H9 (cell line): ENCODE results near the gene CCDC192. TPM values are rescaled to one million over a fixed set of nuclear protein-coding genes. Genes with fewer than 3 reads are reported as not detected.

ENCODE experiments used
- DNase-seq: peaks from one replicate; pipeline ENCODE4 v3.0.0-alpha.2; 2017
- H2AFZ ChIP-seq: one replicate; pipeline ENCODE4 v1.6.1; 2013; ENCODE audit warnings: mild to moderate bottlenecking, low read length, control low read depth, moderate library complexity
- H2AK5ac ChIP-seq: 2 replicates; pipeline ENCODE4 v1.6.1; 2013; ENCODE audit warnings: low read length, control low read depth, mixed read lengths; ENCODE audit not compliant: insufficient read length
- H2BK120ac ChIP-seq: one replicate; pipeline ENCODE4 v1.6.1; 2013; ENCODE audit warnings: low read depth, mild to moderate bottlenecking, low read length, control low read depth, inconsistent platforms; ENCODE audit not compliant: poor library complexity, severe bottlenecking
- H2BK12ac ChIP-seq: 2 replicates; pipeline ENCODE4 v1.6.1; 2013; ENCODE audit warnings: low read length, control low read depth, mixed read lengths, low read depth; ENCODE audit not compliant: insufficient read length
- H2BK15ac ChIP-seq: 2 replicates; pipeline ENCODE4 v1.6.1; 2013; ENCODE audit warnings: low read depth, low read length, control low read depth
- H2BK20ac ChIP-seq: one replicate; pipeline ENCODE4 v1.6.1; 2013; ENCODE audit warnings: low read depth, mild to moderate bottlenecking, low read length, control low read depth, inconsistent platforms; ENCODE audit not compliant: poor library complexity, severe bottlenecking
- H2BK5ac ChIP-seq: 2 replicates; pipeline ENCODE4 v1.6.1; 2013; ENCODE audit warnings: low read length, control low read depth, mixed read lengths; ENCODE audit not compliant: insufficient read length
- H3K14ac ChIP-seq: 2 replicates; pipeline ENCODE4 v1.6.1; 2013; ENCODE audit warnings: low read length, control low read depth; ENCODE audit not compliant: insufficient read depth
- H3K18ac ChIP-seq: 2 replicates; pipeline ENCODE4 v1.6.1; 2013; ENCODE audit warnings: low read depth, mild to moderate bottlenecking, mixed read lengths, low read length, control low read depth; ENCODE audit not compliant: insufficient read length
- H3K23ac ChIP-seq: 2 replicates; pipeline ENCODE4 v1.6.1; 2013; ENCODE audit warnings: low read length, control low read depth, mixed read lengths, low read depth; ENCODE audit not compliant: insufficient read length
- H3K23me2 ChIP-seq: 2 replicates; pipeline ENCODE4 v1.6.1; 2013; ENCODE audit warnings: low read depth, mild to moderate bottlenecking, mixed read lengths, low read length, control low read depth; ENCODE audit not compliant: insufficient read length, poor library complexity, severe bottlenecking
- H3K27ac ChIP-seq: 2 replicates; pipeline ENCODE4 v1.5.1; 2013; ENCODE audit warnings: low read length, control low read depth, mixed read lengths, low read depth; ENCODE audit not compliant: insufficient read length
- H3K27me3 ChIP-seq: 2 replicates; pipeline ENCODE4 v1.6.1; 2013; ENCODE audit warnings: low read length, control low read depth, inconsistent platforms; ENCODE audit not compliant: insufficient read depth
- H3K4ac ChIP-seq: 2 replicates; pipeline ENCODE4 v1.6.1; 2013; ENCODE audit warnings: low read depth, mild to moderate bottlenecking, control low read depth, inconsistent platforms, low read length, moderate library complexity
- H3K4me1 ChIP-seq: 2 replicates; pipeline ENCODE4 v1.6.1; 2013; ENCODE audit warnings: low read length, control low read depth, inconsistent platforms; ENCODE audit not compliant: insufficient read depth
- H3K4me2 ChIP-seq: 2 replicates; pipeline ENCODE4 v1.6.1; 2013; ENCODE audit warnings: low read length, control low read depth, mixed read lengths; ENCODE audit not compliant: insufficient read length, insufficient read depth
- H3K56ac ChIP-seq: 2 replicates; pipeline ENCODE4 v1.6.1; 2013; ENCODE audit warnings: low read depth, mild to moderate bottlenecking, mixed read lengths, low read length, control low read depth; ENCODE audit not compliant: insufficient read length
- H3K79me1 ChIP-seq: 2 replicates; pipeline ENCODE4 v1.6.1; 2013; ENCODE audit warnings: low read depth, mild to moderate bottlenecking, moderate library complexity, low read length, control low read depth, inconsistent platforms; ENCODE audit not compliant: insufficient read depth, poor library complexity, severe bottlenecking
- H3K79me2 ChIP-seq: 2 replicates; pipeline ENCODE4 v1.6.1; 2013; ENCODE audit warnings: low read length, control low read depth, inconsistent platforms; ENCODE audit not compliant: insufficient read depth
- H3K9ac ChIP-seq: 2 replicates; pipeline ENCODE4 v1.6.1; 2013; ENCODE audit warnings: low read length, control low read depth, mixed read lengths; ENCODE audit not compliant: insufficient read length; ENCODE audit errors: extremely low read depth
- H3K9me3 ChIP-seq: one replicate; pipeline ENCODE4 v1.6.1; 2013; ENCODE audit warnings: low read depth, low read length, inconsistent platforms; ENCODE audit not compliant: control insufficient read depth
- H3T11ph ChIP-seq: one replicate; pipeline ENCODE4 v1.6.1; 2013; ENCODE audit warnings: mild to moderate bottlenecking, low read length, control low read depth, inconsistent platforms
- H4K20me1 ChIP-seq: one replicate; pipeline ENCODE4 v1.6.1; 2013; ENCODE audit not compliant: control insufficient read depth, insufficient read length, insufficient read depth
- H4K5ac ChIP-seq: 2 replicates; pipeline ENCODE4 v1.6.1; 2013; ENCODE audit warnings: low read depth, mild to moderate bottlenecking, mixed read lengths, low read length, control low read depth; ENCODE audit not compliant: insufficient read length
- H4K8ac ChIP-seq: replicated peaks from 2 replicates; pipeline ENCODE4 v1.6.1; 2013; ENCODE audit warnings: low read length, control low read depth, mixed read lengths, low read depth; ENCODE audit not compliant: insufficient read length
- H4K91ac ChIP-seq: 2 replicates; pipeline ENCODE4 v1.6.1; 2013; ENCODE audit warnings: low read depth, mild to moderate bottlenecking, moderate library complexity, mixed read lengths, low read length, control low read depth; ENCODE audit not compliant: insufficient read length
- H3K27ac Mint-ChIP-seq, 3 experiments: 2 replicates in 2 of 3; 3 replicates in 1 of 3; pipeline ENCODE4 v1.8.0; 2020 to 2021; ENCODE audit warnings: mixed read lengths in 3 of 3, mild to moderate bottlenecking in 1 of 3, moderate library complexity in 1 of 3
- H3K27me3 Mint-ChIP-seq: 2 replicates; pipeline ENCODE4 v1.8.0; 2021; ENCODE audit warnings: low read depth, mild to moderate bottlenecking, moderate library complexity, mixed read lengths
- H3K36me3 Mint-ChIP-seq, 3 experiments: 2 replicates in 2 of 3; 3 replicates in 1 of 3; pipeline ENCODE4 v1.8.0; 2020 to 2021; ENCODE audit warnings: low read depth in 3 of 3, mixed read lengths in 3 of 3; ENCODE audit not compliant: insufficient read depth in 1 of 3
- H3K4me1 Mint-ChIP-seq, 2 experiments: 2 replicates each; pipeline ENCODE4 v1.8.0; 2020; ENCODE audit warnings: mixed read lengths in 2 of 2
- H3K4me3 Mint-ChIP-seq, 2 experiments: 2 replicates in 1 of 2; 3 replicates in 1 of 2; pipeline ENCODE4 v1.8.0; 2020 to 2021; ENCODE audit warnings: mild to moderate bottlenecking in 2 of 2, mixed read lengths in 2 of 2, moderate library complexity in 1 of 2
- H3K9me3 Mint-ChIP-seq, 2 experiments: 2 replicates in 1 of 2; 3 replicates in 1 of 2; pipeline ENCODE4 v1.8.0; 2020; ENCODE audit warnings: mild to moderate bottlenecking in 2 of 2, mixed read lengths in 2 of 2, moderate library complexity in 1 of 2
- WGBS: extraction: QIAGEN DNeasy Blood & Tissue Kit; methylation state at CpG from one replicate; pipeline ENCODE4 v1.1.7; 2013; ENCODE audit warnings: missing lambda C conversion rate, low lambda C conversion rate, mixed read lengths; ENCODE audit not compliant: insufficient read length; ENCODE audit errors: extremely low coverage; 5-methylcytosine and 5-hydroxymethylcytosine counted together
- total RNA-seq: library from RNA; stranded (reverse); gene quantifications from 2 replicates; pipeline ENCODE4 v1.2.1, GENCODE V29; 2021
- TF ChIP-seq, protein P1 (sequence below): fragments of 200-600 bp; sonication (generic); conservative IDR thresholded peaks from 3 replicates; pipeline ENCODE4 v1.8.0; 2021; ENCODE audit warnings: antibody characterized with exemption, mild to moderate bottlenecking

The CCDC192 gene
- total RNA-seq, 1 experiment from 2014 or later: not detected

DNA sequence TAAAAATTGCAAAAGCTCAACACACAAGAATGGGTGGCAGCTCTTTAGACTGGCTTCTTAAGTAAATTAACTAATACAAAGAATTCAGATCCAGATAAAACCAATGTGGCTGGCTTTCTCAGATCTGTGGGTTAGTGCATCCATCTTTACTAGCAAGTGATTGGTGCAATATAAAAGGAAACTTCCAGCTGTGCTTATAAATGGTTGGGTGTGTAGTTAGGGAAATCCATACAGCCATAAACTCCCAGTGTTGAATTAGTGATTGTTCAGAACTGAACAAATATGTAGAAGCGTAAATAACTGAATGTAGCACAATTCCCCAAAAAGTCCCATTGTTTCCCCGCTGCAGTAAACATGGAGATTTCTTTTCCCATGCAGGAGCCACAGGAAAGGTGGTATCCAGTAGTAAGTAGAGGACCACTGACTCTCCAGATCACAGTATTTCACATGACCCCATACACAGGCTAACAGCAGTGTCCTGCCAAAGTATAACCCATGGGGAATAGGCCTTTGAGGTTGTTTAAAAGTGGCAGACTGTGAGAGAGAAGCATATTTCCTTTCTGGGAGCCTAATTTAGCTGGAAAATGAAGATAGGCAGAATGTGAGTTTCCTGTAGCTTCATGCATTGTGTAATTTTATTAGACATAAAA is 207.2 kb downstream of the CCDC192 start:
- no CpG with 5 or more reads among the region's 2 CpGs for WGBS
- no peaks in the 10 kb centered on the region for H3K27me3 Mint-ChIP-seq

More for the DNA sequence above, 207.2 kb downstream of the CCDC192 start:
- H4K20me1 ChIP-seq: no peaks in the 10 kb centered on the region
- no peak overlapping the region for H3K9ac ChIP-seq
- H3K79me1 ChIP-seq: no peaks in the 10 kb centered on the region
- H3K4me2 ChIP-seq: no peak overlapping the region
- no peak overlapping the region for H3K14ac ChIP-seq
- H2BK20ac ChIP-seq: no peak overlapping the region
- no peaks in the 10 kb centered on the region for H3K23me2 ChIP-seq
- no peak overlapping the region for H3K4me3 Mint-ChIP-seq
- H4K8ac ChIP-seq: no peak overlapping the region
- no peaks in the 10 kb centered on the region for H3K4me1 ChIP-seq
- no peak overlapping the region for H2BK12ac ChIP-seq
- no peak overlapping the region for H3T11ph ChIP-seq
- no peak overlapping the region for H2AK5ac ChIP-seq
- no peaks in the 10 kb centered on the region; a peak in 1 of 7 replicates for H3K36me3 Mint-ChIP-seq
- no peaks in the 10 kb centered on the region for H3K9me3 ChIP-seq
- H3K18ac ChIP-seq: no peak overlapping the region
- H3K27ac Mint-ChIP-seq: no peak overlapping the region
- no peaks in the 10 kb centered on the region for H3K4me1 Mint-ChIP-seq
- no peak overlapping the region for H2AFZ ChIP-seq
- no peak overlapping the region for H4K5ac ChIP-seq
- H2BK120ac ChIP-seq: no peak overlapping the region
- TF ChIP-seq, protein P1, sequence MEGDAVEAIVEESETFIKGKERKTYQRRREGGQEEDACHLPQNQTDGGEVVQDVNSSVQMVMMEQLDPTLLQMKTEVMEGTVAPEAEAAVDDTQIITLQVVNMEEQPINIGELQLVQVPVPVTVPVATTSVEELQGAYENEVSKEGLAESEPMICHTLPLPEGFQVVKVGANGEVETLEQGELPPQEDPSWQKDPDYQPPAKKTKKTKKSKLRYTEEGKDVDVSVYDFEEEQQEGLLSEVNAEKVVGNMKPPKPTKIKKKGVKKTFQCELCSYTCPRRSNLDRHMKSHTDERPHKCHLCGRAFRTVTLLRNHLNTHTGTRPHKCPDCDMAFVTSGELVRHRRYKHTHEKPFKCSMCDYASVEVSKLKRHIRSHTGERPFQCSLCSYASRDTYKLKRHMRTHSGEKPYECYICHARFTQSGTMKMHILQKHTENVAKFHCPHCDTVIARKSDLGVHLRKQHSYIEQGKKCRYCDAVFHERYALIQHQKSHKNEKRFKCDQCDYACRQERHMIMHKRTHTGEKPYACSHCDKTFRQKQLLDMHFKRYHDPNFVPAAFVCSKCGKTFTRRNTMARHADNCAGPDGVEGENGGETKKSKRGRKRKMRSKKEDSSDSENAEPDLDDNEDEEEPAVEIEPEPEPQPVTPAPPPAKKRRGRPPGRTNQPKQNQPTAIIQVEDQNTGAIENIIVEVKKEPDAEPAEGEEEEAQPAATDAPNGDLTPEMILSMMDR: no peak
- H3K79me2 ChIP-seq: no peaks in the 10 kb centered on the region
- no peak overlapping the region for H4K91ac ChIP-seq
- H3K9me3 Mint-ChIP-seq: no peaks in the 10 kb centered on the region; a peak in 1 of 5 replicates
- no peaks in the 10 kb centered on the region for H3K27me3 ChIP-seq
- H2BK5ac ChIP-seq: no peak overlapping the region
- H3K56ac ChIP-seq: no peak overlapping the region
- H3K23ac ChIP-seq: no peak overlapping the region
- H3K27ac ChIP-seq: no peak overlapping the region
- H3K4ac ChIP-seq: no peak overlapping the region
- H2BK15ac ChIP-seq: no peak overlapping the region
- no peak for DNase-seq
